ENCODE measurements around the gene DCBLD2.
"Not testable (repeated sequence)": the region's sequence is repeated elsewhere in the genome, so short reads cannot be mapped to it uniquely, and the experiment has no call there.

DCBLD2 gene

DNA sequence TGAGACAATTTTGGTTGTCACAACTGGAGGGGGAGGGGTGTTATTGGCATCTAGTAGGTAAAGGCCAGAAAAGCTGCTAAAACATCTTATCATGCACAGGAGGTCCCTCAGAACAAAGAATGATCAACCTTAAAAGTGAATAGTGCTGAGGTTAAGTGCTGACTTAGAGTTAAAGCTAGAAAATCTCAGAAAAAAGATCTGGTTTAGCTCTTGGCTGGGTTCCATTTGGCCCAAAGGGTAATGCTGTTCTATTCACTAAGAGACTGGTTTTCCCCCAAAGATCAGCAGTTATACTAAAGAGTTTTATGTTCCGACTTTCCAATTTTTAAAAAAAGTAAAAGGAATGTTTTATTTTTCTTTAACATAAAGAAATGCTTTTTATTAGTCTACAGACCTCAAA lies 15.6 kb downstream of the DCBLD2 start:
- Histone ChIP-seq H3K4me2 (no peak overlapping the region), H3K27ac (no peak overlapping the region), H4K20me1 (peaks cover 0 to 9% (median 0%) of the 10 kb centered on the region in 11 experiments; a peak in 4 of 22 replicates), H3K9ac (no peak overlapping the region), H3K9me3 (replicated peaks in 1 of 11) (peaks cover 0 to 9% (median 0%) of the 10 kb centered on the region in 11 experiments; a peak in 1 of 22 replicates), H3K4me3 (no peak overlapping the region), H3K27me3 (no peaks in the 10 kb centered on the region), H3K4me1 (no peaks in the 10 kb centered on the region), H3K36me3 (peaks cover under 1 to 9% (median 7%) of the 10 kb centered on the region in 11 experiments; a peak in 16 of 22 replicates)
- no peak for TF ChIP-seq Cebpa-rat (IDR thresholded peaks at IDR 0.05)

DNA sequence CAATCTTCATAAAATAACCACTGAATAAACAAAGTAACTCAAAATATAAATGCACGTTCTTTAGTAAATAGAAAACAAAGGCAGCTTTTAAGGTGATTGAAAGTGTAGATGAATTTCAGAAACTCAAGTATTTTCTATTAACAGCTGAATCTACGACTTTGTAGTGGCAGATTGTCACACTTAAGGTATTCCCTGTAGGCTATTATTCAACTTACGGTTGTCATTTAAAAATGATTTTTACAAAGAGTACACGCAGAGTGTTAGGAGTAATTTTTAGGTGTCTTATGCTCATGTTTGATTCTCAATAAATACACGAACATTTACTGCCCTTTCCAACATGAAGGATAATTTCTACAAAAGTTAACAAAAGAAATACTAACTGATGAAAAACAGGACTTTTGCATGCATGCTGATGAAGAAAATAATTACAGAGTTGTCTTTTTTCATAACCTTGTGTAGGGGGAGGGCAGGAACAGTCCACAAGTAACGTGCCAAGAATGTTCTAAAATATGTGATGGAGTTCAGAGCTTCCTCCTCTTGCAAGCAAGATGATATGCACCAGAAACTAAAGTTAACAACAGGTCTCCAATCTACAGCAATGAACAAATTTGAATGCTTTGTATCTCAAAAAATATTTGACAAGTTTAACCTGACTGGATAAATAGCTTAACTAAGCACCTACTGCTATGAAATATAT lies 16.7 kb downstream of the DCBLD2 start:
- H3K4me3 ChIP-seq = no peak overlapping the region
- H3K27me3 ChIP-seq = no peaks in the 10 kb centered on the region
- H3K4me2 ChIP-seq = no peak overlapping the region
- no peak overlapping the region for H3K27ac ChIP-seq
- H4K20me1 ChIP-seq = peaks cover 0 to 5% (median 0%) of the 10 kb centered on the region in 11 experiments; a peak in 2 of 22 replicates
- H3K4me1 ChIP-seq = no peaks in the 10 kb centered on the region
- H3K9me3 ChIP-seq (replicated peaks in 1 of 11) = peaks cover 0 to 9% (median 0%) of the 10 kb centered on the region in 11 experiments; a peak in 1 of 22 replicates
- peaks cover 7 to 20% (median 17%) of the 10 kb centered on the region in 11 experiments; a peak in 19 of 22 replicates for H3K36me3 ChIP-seq
- no peak overlapping the region for H3K9ac ChIP-seq
- TF ChIP-seq Cebpa-rat (IDR thresholded peaks at IDR 0.05) = no peak

DNA sequence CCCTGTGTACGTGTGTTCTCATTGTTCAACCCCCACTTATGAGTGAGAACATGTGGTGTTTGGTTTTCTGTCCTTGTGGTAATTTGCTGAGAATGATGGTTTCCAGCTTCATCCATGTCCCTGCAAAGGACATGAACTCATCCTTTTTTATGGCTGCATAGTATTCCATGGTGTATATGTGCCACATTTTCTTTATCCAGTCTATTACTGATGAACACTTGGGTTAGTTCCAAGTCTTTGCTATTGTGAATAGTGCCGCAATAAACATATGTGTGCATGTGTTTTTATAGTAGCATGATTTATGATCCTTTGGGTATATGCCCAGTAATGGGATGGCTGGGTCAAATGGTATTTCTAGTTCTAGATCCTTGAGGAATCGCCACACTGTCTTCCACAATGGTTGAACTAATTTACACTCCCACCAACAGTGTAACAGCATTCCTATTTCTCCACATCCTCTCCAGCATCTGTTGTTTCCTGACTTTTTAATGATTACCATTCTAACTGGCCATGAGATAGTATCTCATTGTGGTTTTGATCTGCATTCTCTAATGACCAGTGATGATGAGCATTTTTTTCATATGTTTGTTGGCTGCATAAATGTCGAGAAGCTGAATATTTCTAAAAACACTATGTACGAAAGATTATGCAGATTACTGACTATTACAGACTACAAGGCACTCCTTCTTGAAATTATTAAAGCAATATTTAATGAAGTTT lies 18.7 kb downstream of the DCBLD2 start:
- not testable (repeated sequence) for H3K9ac ChIP-seq; H4K20me1 ChIP-seq; H3K4me1 ChIP-seq; H3K4me3 ChIP-seq; H3K4me2 ChIP-seq; H3K27ac ChIP-seq; H3K27me3 ChIP-seq; H3K9me3 ChIP-seq (replicated peaks in 1 of 11)
- H3K36me3 ChIP-seq = peaks cover 7 to 40% (median 22%) of the 10 kb centered on the region in 11 experiments; a peak in 19 of 22 replicates

DNA sequence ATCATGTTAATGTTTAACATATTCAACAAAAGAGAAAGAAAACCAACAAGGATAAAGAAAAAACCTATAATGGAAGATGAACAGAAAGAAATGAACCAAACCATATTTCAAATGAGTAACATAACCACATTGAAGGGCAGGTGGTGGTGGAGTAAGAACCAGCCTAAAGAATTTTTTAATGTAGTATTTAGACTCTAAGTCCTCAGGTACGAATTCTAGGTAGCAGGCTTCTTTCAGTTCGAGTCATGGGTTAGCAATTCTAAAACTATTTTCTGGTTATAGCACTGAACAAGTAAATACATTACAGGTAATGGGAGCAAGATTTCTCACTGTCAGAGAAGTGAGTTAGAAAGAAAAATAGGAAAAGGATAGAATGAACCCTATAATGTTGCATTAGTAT lies 24.4 kb downstream of the DCBLD2 start:
- H3K27ac ChIP-seq = no peak overlapping the region
- H4K20me1 ChIP-seq = no peaks in the 10 kb centered on the region
- H3K27me3 ChIP-seq = no peaks in the 10 kb centered on the region
- H3K4me1 ChIP-seq = no peaks in the 10 kb centered on the region
- peaks cover 0 to 3% (median 0%) of the 10 kb centered on the region in 11 experiments; a peak in 2 of 22 replicates for H3K9me3 ChIP-seq (replicated peaks in 1 of 11)
- H3K9ac ChIP-seq = no peak overlapping the region
- no peak overlapping the region for H3K4me3 ChIP-seq
- H3K36me3 ChIP-seq = peaks cover 13 to 58% (median 27%) of the 10 kb centered on the region in 11 experiments; a peak in 21 of 22 replicates
- TF ChIP-seq Cebpa-rat (IDR thresholded peaks at IDR 0.05) = no peak
- H3K4me2 ChIP-seq = no peak overlapping the region

DNA sequence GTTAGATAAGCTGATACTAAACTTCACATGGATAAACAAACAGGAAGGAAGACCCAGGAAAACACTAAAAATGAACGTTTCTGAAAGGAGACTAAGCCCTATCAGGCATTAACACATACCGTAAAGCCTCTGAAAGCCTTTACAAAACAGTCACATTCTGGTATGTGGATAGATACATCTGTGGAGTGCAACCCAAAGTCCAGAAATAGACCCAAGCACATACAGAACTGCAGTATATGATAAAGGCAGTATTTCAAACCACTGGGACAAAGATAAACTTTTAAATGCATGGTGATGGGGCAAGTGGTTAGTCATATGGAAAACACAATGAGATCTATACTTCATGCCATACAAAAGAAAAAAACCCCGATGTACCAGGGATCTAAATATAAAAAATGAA lies 26.0 kb downstream of the DCBLD2 start:
- no peak overlapping the region for H3K27ac ChIP-seq
- H3K36me3 ChIP-seq = peaks cover 9 to 53% (median 26%) of the 10 kb centered on the region in 11 experiments; a peak in 21 of 22 replicates
- H3K4me2 ChIP-seq = no peak overlapping the region
- no peaks in the 10 kb centered on the region for H4K20me1 ChIP-seq
- H3K4me1 ChIP-seq = no peaks in the 10 kb centered on the region
- peaks cover 0 to 9% (median 0%) of the 10 kb centered on the region in 11 experiments; a peak in 2 of 22 replicates for H3K9me3 ChIP-seq (replicated peaks in 1 of 11)
- H3K27me3 ChIP-seq = no peaks in the 10 kb centered on the region
- no peak for TF ChIP-seq Cebpa-rat (IDR thresholded peaks at IDR 0.05)
- H3K9ac ChIP-seq = no peak overlapping the region
- H3K4me3 ChIP-seq = no peak overlapping the region

DNA sequence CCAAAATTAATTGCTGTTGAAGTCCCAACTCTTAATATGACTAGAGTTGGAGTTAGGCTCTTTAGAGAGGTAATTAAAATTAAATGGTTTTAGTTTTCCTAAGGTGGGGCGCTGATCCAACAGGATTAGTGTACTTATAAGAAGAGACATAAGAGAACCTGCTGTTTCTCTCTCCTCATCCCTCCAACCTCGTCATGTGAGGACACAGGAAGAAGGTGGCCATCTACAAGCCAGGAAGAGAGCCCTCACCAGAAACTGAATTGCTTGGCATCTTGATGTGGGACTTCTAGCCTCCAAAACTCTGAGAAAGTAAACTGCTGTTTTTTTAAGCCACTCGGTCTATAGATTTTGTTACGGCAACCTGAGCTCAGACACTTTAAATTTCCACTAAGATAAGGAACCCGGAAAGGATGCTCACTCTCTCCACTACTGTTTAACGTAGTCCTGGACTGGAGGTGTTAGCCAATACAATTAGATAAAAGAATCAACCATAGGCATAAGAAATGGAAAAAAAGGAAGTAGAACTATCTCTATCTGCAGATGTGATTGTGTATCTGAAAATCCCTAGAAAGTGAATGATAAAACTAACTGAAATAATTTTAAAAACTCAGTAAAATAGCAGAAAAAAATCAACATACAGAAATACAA lies 26.8 kb downstream of the DCBLD2 start:
- H3K4me3 ChIP-seq = no peak overlapping the region
- H3K27ac ChIP-seq = no peak overlapping the region
- H3K4me2 ChIP-seq = no peak overlapping the region
- peaks cover under 1 to 45% (median 18%) of the 10 kb centered on the region in 11 experiments; a peak in 21 of 22 replicates for H3K36me3 ChIP-seq
- no peaks in the 10 kb centered on the region for H3K27me3 ChIP-seq
- no peak overlapping the region for H3K9ac ChIP-seq
- no peak for TF ChIP-seq Cebpa-rat (IDR thresholded peaks at IDR 0.05)
- no peaks in the 10 kb centered on the region for H3K4me1 ChIP-seq
- H4K20me1 ChIP-seq = no peaks in the 10 kb centered on the region
- H3K9me3 ChIP-seq (replicated peaks in 1 of 11) = peaks cover 0 to 16% (median 0%) of the 10 kb centered on the region in 11 experiments; a peak in 2 of 22 replicates

DNA sequence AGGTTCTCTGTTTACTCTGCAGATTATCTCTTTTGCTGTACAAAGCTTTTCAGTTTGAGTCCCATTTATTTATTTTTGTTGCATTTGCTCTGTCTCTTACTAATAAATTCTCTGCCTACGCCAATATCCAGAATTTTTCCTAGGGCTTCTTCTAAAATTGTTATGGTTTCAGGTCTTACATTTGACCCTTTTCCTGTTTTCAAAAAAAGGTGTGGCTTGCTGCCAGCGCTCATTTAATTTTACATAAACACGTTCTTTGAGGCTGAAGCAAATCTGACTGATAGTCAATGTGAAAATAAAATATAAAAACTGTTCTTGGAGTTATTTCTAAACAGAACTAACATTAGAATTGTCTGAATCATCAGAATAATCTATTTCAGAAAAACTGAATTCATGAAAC lies 32.1 kb downstream of the DCBLD2 start:
- TF ChIP-seq Cebpa-rat (IDR thresholded peaks at IDR 0.05) = no peak
- Histone ChIP-seq H3K9ac (no peak overlapping the region), H3K9me3 (replicated peaks in 1 of 11) (peaks cover 7 to 34% (median 22%) of the 10 kb centered on the region in 11 experiments; a peak in 18 of 22 replicates), H3K36me3 (peaks cover 0 to 24% (median 14%) of the 10 kb centered on the region in 11 experiments; a peak in 17 of 22 replicates), H3K4me3 (no peak overlapping the region), H3K27me3 (no peaks in the 10 kb centered on the region), H4K20me1 (no peaks in the 10 kb centered on the region), H3K4me2 (no peak overlapping the region), H3K4me1 (no peaks in the 10 kb centered on the region), H3K27ac (no peak overlapping the region)

DNA sequence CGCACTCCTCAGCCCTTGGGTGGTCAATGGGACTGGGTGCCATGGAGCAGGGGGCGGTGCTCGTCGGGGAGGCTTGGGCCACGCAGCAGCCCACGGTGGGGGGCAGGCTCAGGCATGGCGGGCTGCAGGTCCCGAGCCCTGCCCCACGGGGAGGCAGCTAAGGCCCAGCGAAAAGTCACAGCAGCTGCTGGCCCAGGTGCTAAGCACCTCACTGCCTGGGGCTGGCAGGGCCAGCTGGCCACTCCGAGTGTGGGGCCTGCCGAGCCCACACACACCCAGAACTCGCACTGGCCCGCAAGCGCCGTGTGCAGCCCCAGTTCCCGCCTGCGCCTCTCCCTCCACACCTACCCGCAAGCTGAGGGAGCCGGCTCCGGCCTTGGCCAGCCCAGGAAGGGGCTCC lies 43.5 kb downstream of the DCBLD2 start:
- not testable (repeated sequence) for H3K27ac ChIP-seq, H4K20me1 ChIP-seq, H3K4me2 ChIP-seq, H3K9ac ChIP-seq, H3K4me3 ChIP-seq, H3K4me1 ChIP-seq, H3K27me3 ChIP-seq
- H3K36me3 ChIP-seq = peaks cover 8 to 32% (median 20%) of the 10 kb centered on the region in 11 experiments; a peak in 20 of 22 replicates
- peaks cover 27 to 54% (median 38%) of the 10 kb centered on the region in 11 experiments for H3K9me3 ChIP-seq (replicated peaks in 1 of 11)

DNA sequence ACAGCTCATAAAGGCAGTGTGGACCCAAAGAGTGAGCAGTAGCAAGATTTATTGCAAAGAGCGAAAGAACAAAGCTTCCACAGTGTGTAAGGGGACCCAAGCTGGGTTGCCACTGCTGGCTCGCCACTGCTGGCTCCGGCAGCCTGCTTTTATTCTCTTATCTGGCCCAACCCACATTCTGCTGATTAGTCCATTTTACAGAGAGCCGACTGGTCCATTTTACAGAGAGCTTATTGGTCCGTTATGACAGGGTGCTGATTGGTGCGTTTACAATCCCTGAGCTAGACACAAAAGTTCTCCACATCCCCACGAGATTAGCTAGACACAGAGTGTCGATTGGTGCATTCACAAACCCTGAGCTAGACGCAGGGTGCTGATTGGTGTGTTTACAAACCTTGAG lies 44.2 kb downstream of the DCBLD2 start:
- H3K27me3 ChIP-seq, H3K9ac ChIP-seq, H3K4me1 ChIP-seq, H4K20me1 ChIP-seq, H3K4me2 ChIP-seq, H3K4me3 ChIP-seq, H3K27ac ChIP-seq: not testable (repeated sequence)
- Histone ChIP-seq H3K9me3 (replicated peaks in 1 of 11) (peaks cover 27 to 47% (median 38%) of the 10 kb centered on the region in 11 experiments), H3K36me3 (peaks cover 8 to 32% (median 20%) of the 10 kb centered on the region in 11 experiments; a peak in 20 of 22 replicates)

Data from BLaER1 treated with 17β-estradiol and CSF1 and Interleukin-3, amounts not matched to agents 10 nM and 100 nM (cell line).